ENCODE data around the gene HSPG2. TPM values are rescaled to one million over a fixed set of nuclear protein-coding genes. Genes with fewer than 3 reads are reported as not detected.

Gene HSPG2
- total RNA-seq, 1 experiment from 2014 or later, result 171 TPM

DNA sequence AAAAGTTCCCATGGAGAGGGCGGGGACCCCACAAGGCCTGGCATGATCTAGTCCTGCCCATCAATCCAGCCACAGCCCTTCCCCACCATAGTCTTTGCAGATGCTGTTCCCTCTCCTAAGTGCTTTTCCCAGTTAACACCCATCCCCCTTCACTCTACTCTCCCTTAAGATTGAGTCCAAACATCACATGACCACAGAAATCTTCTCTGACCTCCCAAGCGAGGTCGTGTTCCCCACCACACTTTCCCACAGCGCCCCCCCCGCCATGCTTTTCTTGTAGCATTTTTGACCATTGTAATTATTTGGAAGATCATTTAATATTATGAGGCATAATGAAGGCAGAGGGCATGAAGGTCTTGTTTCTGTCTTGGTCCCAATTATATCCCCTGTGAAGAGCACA lies 4.3 kb upstream of the HSPG2 start:
- no peak for DNase-seq (ENCODE audit: low read depth, low spot score)
- intact Hi-C loops (cut with micrococcal nuclease; ENCODE audit: unreplicated experiment) (no loop called here), in situ Hi-C loops (cut with HindIII; ENCODE audit: low pct_unique_long_range_greater_than_20kb, low sequenced_read_pairs) (no loop called here)
- ATAC-seq, result no peak
- ChIA-PET POLR2A (interaction anchor here (0.6 kb wide), 1 partner anchor 39 kb away, joined by 4 read pairs; no protein-coding TSS in a partner anchor), CTCF (no interaction called here)
- H3K9me3 ChIP-seq (ENCODE audit: control insufficient read depth, insufficient read depth, low read depth, low read length), result no peaks in the 10 kb centered on the region
- no peak overlapping the region for H3K4me3 ChIP-seq (ENCODE audit: low read depth in 2 of 2, low read length in 2 of 2)
- peak overlapping the region; percentile 59 for H3K27ac ChIP-seq (ENCODE audit: low read length)
- no peaks in the 10 kb centered on the region for H3K27me3 ChIP-seq (ENCODE audit: control insufficient read depth, insufficient read depth, low read length)
- no TSS peak for BruUV-seq (replicated peaks)
- TF ChIP-seq POLR2AphosphoS5 (IDR thresholded peaks at IDR 0.05; ENCODE audit: low read depth, low read length) (no peak), CTCF (IDR thresholded peaks at IDR 0.05) (no peak), TCF7L2 (IDR thresholded peaks at IDR 0.05; ENCODE audit: low read depth, low read length) (no peak), SIN3A (IDR thresholded peaks at IDR 0.05; ENCODE audit: borderline replicate concordance, insufficient read depth, low read depth, low read length) (no peak)
- TF ChIP-seq, protein P1, sequence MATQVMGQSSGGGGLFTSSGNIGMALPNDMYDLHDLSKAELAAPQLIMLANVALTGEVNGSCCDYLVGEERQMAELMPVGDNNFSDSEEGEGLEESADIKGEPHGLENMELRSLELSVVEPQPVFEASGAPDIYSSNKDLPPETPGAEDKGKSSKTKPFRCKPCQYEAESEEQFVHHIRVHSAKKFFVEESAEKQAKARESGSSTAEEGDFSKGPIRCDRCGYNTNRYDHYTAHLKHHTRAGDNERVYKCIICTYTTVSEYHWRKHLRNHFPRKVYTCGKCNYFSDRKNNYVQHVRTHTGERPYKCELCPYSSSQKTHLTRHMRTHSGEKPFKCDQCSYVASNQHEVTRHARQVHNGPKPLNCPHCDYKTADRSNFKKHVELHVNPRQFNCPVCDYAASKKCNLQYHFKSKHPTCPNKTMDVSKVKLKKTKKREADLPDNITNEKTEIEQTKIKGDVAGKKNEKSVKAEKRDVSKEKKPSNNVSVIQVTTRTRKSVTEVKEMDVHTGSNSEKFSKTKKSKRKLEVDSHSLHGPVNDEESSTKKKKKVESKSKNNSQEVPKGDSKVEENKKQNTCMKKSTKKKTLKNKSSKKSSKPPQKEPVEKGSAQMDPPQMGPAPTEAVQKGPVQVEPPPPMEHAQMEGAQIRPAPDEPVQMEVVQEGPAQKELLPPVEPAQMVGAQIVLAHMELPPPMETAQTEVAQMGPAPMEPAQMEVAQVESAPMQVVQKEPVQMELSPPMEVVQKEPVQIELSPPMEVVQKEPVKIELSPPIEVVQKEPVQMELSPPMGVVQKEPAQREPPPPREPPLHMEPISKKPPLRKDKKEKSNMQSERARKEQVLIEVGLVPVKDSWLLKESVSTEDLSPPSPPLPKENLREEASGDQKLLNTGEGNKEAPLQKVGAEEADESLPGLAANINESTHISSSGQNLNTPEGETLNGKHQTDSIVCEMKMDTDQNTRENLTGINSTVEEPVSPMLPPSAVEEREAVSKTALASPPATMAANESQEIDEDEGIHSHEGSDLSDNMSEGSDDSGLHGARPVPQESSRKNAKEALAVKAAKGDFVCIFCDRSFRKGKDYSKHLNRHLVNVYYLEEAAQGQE (IDR thresholded peaks at IDR 0.05; ENCODE audit: insufficient read depth in 1 of 2, low read depth in 2 of 2, low read length in 1 of 2), result no peak
- H3K36me3 ChIP-seq (ENCODE audit: control insufficient read depth, insufficient read depth, low read length), result no peaks in the 10 kb centered on the region; the same call in 1 of the 2 replicates
- peaks cover 47% of the 10 kb centered on the region for H3K4me1 ChIP-seq (ENCODE audit: control insufficient read depth, insufficient read depth, low read length)

- H3K9me3 ChIP-seq (ENCODE audit: control insufficient read depth, insufficient read depth, low read depth, low read length), result no peaks in the 10 kb centered on the region
- H3K36me3 ChIP-seq (ENCODE audit: control insufficient read depth, insufficient read depth, low read length), result no peaks in the 10 kb centered on the region; the same call in 1 of the 2 replicates
- ATAC-seq (no peak), DNase-seq (ENCODE audit: low read depth, low spot score) (no peak)
- intact Hi-C loops (cut with micrococcal nuclease; ENCODE audit: unreplicated experiment) (no loop called here), in situ Hi-C loops (cut with HindIII; ENCODE audit: low pct_unique_long_range_greater_than_20kb, low sequenced_read_pairs) (no loop called here)
- TF ChIP-seq CTCF (IDR thresholded peaks at IDR 0.05) (no peak), POLR2AphosphoS5 (IDR thresholded peaks at IDR 0.05; ENCODE audit: low read depth, low read length) (no peak), SIN3A (IDR thresholded peaks at IDR 0.05; ENCODE audit: borderline replicate concordance, insufficient read depth, low read depth, low read length) (no peak), TCF7L2 (IDR thresholded peaks at IDR 0.05; ENCODE audit: low read depth, low read length) (no peak)
- TF ChIP-seq, protein P1 (IDR thresholded peaks at IDR 0.05; ENCODE audit: insufficient read depth in 1 of 2, low read depth in 2 of 2, low read length in 1 of 2), result no peak
- no TSS peak for BruUV-seq (replicated peaks)
- H3K27me3 ChIP-seq (ENCODE audit: control insufficient read depth, insufficient read depth, low read length), result no peaks in the 10 kb centered on the region
- H3K27ac ChIP-seq (ENCODE audit: low read length), result peak overlapping the region; percentile 93
- ChIA-PET CTCF (no interaction called here), POLR2A (interaction anchor here (0.6 kb wide), 1 partner anchor 107 kb away, joined by 3 read pairs; no protein-coding TSS in a partner anchor)
- H3K4me3 ChIP-seq (ENCODE audit: low read depth in 2 of 2, low read length in 2 of 2), result no peak overlapping the region
- peaks cover 50% of the 10 kb centered on the region for H3K4me1 ChIP-seq (ENCODE audit: control insufficient read depth, insufficient read depth, low read length)
These were observed 3.4 kb upstream of the HSPG2 start for GRCh38 chr1:21940492-21940891.

All from Panc1 (cell line).